K562 (cell line): ENCODE data around the gene NEUROG1. TPM values are rescaled to one million over a fixed set of nuclear protein-coding genes. Genes with fewer than 3 reads are reported as not detected.

Experiments
- ATAC-seq: fragments of 200-7000 bp; cut with Tn5 transposase; 3 replicates; pipeline ENCODE4 v1.9.1; 2020; ENCODE audit warnings: moderate library complexity
- BruUV-seq: library from RNA; stranded (reverse); fragments of 400-500 nt; replicated peaks from 2 replicates; lab custom pipeline; 2021; lab: Mats Ljungman, UMichigan
- CTCF ChIA-PET: fragments of 300-600 bp; formaldehyde crosslinking; extraction: SDS; loops from one replicate; lab custom pipeline; 2021; ENCODE audit warnings: low intra/inter-chr PET ratio; lab: Yijun Ruan, JAX
- POLR2A ChIA-PET: fragments of 300-600, 350-650 bp; sonication (Branson Sonifier 250); formaldehyde crosslinking; extraction: SDS; loops from one replicate; lab custom pipeline; 2021; ENCODE audit warnings: antibody characterized with exemption, inconsistent platforms; lab: Yijun Ruan, JAX
- DNase-seq, 4 experiments: peaks; one replicate each; pipeline versions ENCODE4 v3.0.0 to v3.0.0-alpha.2; 2011 to 2018; ENCODE audit warnings: low spot score in 3 of 4, mixed read lengths in 3 of 4; ENCODE audit errors: extremely low read depth in 1 of 4
- FAIRE-seq: peaks from 2 replicates; lab custom pipeline; 2011; peaks lifted over from hg19 to GRCh38; lab: Jason Lieb, UNC
- H2AFZ ChIP-seq: 2 replicates; pipeline ENCODE4 v1.6.0; 2011; ENCODE audit warnings: low read depth, low read length, control low read depth, inconsistent platforms
- H3K27ac ChIP-seq: fragments of 200-600 bp; 3 replicates; pipeline ENCODE4 v1.8.0; 2011; ENCODE audit warnings: low read depth, mild to moderate bottlenecking, control low read depth, inconsistent platforms, low read length, moderate library complexity, mixed read lengths; ENCODE audit errors: extremely low read depth
- H3K27me3 ChIP-seq, 2 experiments: fragments of 300-600 bp in 1 of 2; 2 replicates in 1 of 2; 3 replicates in 1 of 2; pipeline versions ENCODE4 v1.6.0 to v1.8.0; 2011; ENCODE audit warnings: inconsistent platforms in 2 of 2, low read length in 2 of 2, mild to moderate bottlenecking in 1 of 2, mixed read lengths in 1 of 2, moderate library complexity in 1 of 2; ENCODE audit not compliant: control insufficient read depth in 2 of 2, insufficient read depth in 2 of 2
- H3K36me3 ChIP-seq: fragments of 300-600 bp; 3 replicates; pipeline ENCODE4 v1.8.0; 2011; ENCODE audit warnings: mild to moderate bottlenecking, low read length, inconsistent platforms; ENCODE audit not compliant: control insufficient read depth, insufficient read depth
- H3K4me1 ChIP-seq, 2 experiments: fragments of 200-600 bp in 1 of 2; replicated peaks in 1 of 2; 2 replicates in 1 of 2; 3 replicates in 1 of 2; pipeline versions ENCODE4 v1.5.1 to v1.8.0; 2011; ENCODE audit warnings: inconsistent platforms in 2 of 2, low read length in 2 of 2, mild to moderate bottlenecking in 1 of 2, mixed read lengths in 1 of 2, moderate library complexity in 1 of 2; ENCODE audit not compliant: control insufficient read depth in 2 of 2, insufficient read depth in 2 of 2
- H3K4me2 ChIP-seq: 2 replicates; pipeline ENCODE4 v1.6.1; 2011; ENCODE audit warnings: low read length, control low read depth, inconsistent platforms, mixed read lengths; ENCODE audit not compliant: insufficient read depth
- H3K4me3 ChIP-seq: fragments of 200-600 bp; sonication (generic), shearing (Covaris generic); 2 replicates; pipeline ENCODE4 v1.5.1; 2016; ENCODE audit warnings: control low read depth, inconsistent platforms
- H3K79me2 ChIP-seq: fragments of 200-600 bp; 3 replicates; pipeline ENCODE4 v1.8.0; 2011; ENCODE audit warnings: low read length, inconsistent platforms; ENCODE audit not compliant: control insufficient read depth, insufficient read depth
- H3K9ac ChIP-seq, 2 experiments: 2 replicates each; pipeline versions ENCODE4 v1.6.0 to v1.6.1; 2011; ENCODE audit warnings: low read depth in 2 of 2, low read length in 2 of 2, control low read depth in 1 of 2, inconsistent platforms in 1 of 2, mild to moderate bottlenecking in 1 of 2, mixed read lengths in 1 of 2; ENCODE audit not compliant: insufficient read depth in 1 of 2
- H3K9me1 ChIP-seq: one replicate; pipeline ENCODE4 v1.6.0; 2011; ENCODE audit warnings: inconsistent platforms, mild to moderate bottlenecking, low read length, moderate library complexity; ENCODE audit not compliant: control insufficient read depth, insufficient read depth
- H3K9me3 ChIP-seq: replicated peaks from 2 replicates; pipeline ENCODE4 v1.5.1; 2011; ENCODE audit warnings: low read depth, low read length, inconsistent platforms; ENCODE audit not compliant: control insufficient read depth, insufficient read depth
- H4K20me1 ChIP-seq: replicated peaks from 2 replicates; pipeline ENCODE4 v1.6.1; 2011; ENCODE audit warnings: low read length, inconsistent platforms, mixed read lengths; ENCODE audit not compliant: control insufficient read depth, insufficient read depth
- CBFA2T2 ChIP-seq: fragments of 450-650 bp; conservative IDR thresholded peaks from 2 replicates; pipeline ENCODE4 v1.6.1; 2017; ENCODE audit warnings: mild to moderate bottlenecking
- DIDO1 ChIP-seq: fragments of 450-650 bp; IDR thresholded peaks from 2 replicates; pipeline ENCODE4 v1.6.1; 2016; ENCODE audit warnings: low read depth, missing biosample characterization, missing genetic modification characterization
- ETV1 ChIP-seq: fragments of 450-650 bp; conservative IDR thresholded peaks from 2 replicates; pipeline ENCODE4 v1.6.1; 2016; ENCODE audit warnings: missing genetic modification characterization, control low read depth, low read depth, missing compliant biosample characterization
- KDM2B ChIP-seq: fragments of 250-450 bp; sonication (Bioruptor Pico); IDR thresholded peaks from 2 replicates; pipeline ENCODE4 v1.8.0; 2021; ENCODE audit warnings: mild to moderate bottlenecking, moderate library complexity
- LEF1 ChIP-seq: fragments of 450-650 bp; IDR thresholded peaks from 2 replicates; pipeline ENCODE4 v1.6.1; 2016; ENCODE audit warnings: mild to moderate bottlenecking
- MEF2A ChIP-seq: IDR thresholded peaks from 2 replicates; pipeline ENCODE4 v1.6.1; 2011; ENCODE audit warnings: low read depth, mild to moderate bottlenecking, low read length, moderate library complexity; ENCODE audit not compliant: control insufficient read depth
- MXI1 ChIP-seq: IDR thresholded peaks from 2 replicates; pipeline ENCODE4 v1.6.1; 2011; ENCODE audit warnings: low read depth, mild to moderate bottlenecking, improper control_type of control experiment, low read length
- NFIC ChIP-seq: fragments of 450-650 bp; IDR thresholded peaks from 2 replicates; pipeline ENCODE4 v1.6.1; 2017; ENCODE audit warnings: mild to moderate bottlenecking, inconsistent platforms
- REST ChIP-seq, 2 experiments: fragments of 450-650 bp; formaldehyde crosslinking in 1 of 2; IDR thresholded peaks; 2 replicates each; pipeline versions ENCODE4 v1.4.0 to v1.6.1; 2014 to 2020; ENCODE audit warnings: mild to moderate bottlenecking in 2 of 2, borderline replicate concordance in 1 of 2, low read depth in 1 of 2
- RFX5 ChIP-seq: IDR thresholded peaks from 2 replicates; pipeline ENCODE4 v1.6.1; 2011; ENCODE audit warnings: low read depth, mild to moderate bottlenecking, improper control_type of control experiment, low read length
- XRCC5 ChIP-seq: fragments of 200-400 bp; formaldehyde crosslinking; IDR thresholded peaks from 2 replicates; pipeline ENCODE4 v1.6.1; 2017; ENCODE audit warnings: low read depth, mild to moderate bottlenecking, low read length
- ZNF232 ChIP-seq: sonication (generic); formaldehyde crosslinking; IDR thresholded peaks from 2 replicates; pipeline ENCODE4 v1.8.0; 2022; ENCODE audit warnings: mild to moderate bottlenecking, missing genetic modification reagents
- ZNF280B ChIP-seq: fragments of 250-450 bp; sonication (Bioruptor Pico); IDR thresholded peaks from 2 replicates; pipeline ENCODE4 v1.5.1; 2021; ENCODE audit warnings: mild to moderate bottlenecking
- ZNF696 ChIP-seq: fragments of 250-450 bp; sonication (Bioruptor Pico); conservative IDR thresholded peaks from 2 replicates; pipeline ENCODE4 v1.4.0; 2020; ENCODE audit warnings: mild to moderate bottlenecking, moderate library complexity
- ZNF77 ChIP-seq: fragments of 250-450 bp; sonication (Bioruptor Pico); IDR thresholded peaks from 2 replicates; pipeline ENCODE4 v1.5.0; 2020
- WGBS: fragments of 100-300 bp; shearing (Covaris generic); methylation state at CpG from one replicate; pipeline ENCODE4 v1.1.6; 2016; ENCODE audit warnings: low coverage, mixed read lengths; ENCODE audit not compliant: insufficient coverage; ENCODE audit errors: missing lambda C conversion rate; 5-methylcytosine and 5-hydroxymethylcytosine counted together
- in situ Hi-C: fragments of 300-500 bp; cut with MboI; formaldehyde crosslinking; loops from 4 replicates; pipeline ENCODE4 v1.15.0; 2018; ENCODE audit warnings: inconsistent platforms, mixed read lengths
- intact Hi-C: fragments of 100-400 bp; cut with micrococcal nuclease; formaldehyde crosslinking; loops from 2 replicates; pipeline ENCODE4 v1.14.2; 2022
- polyA plus RNA-seq, 8 experiments: library from polyadenylated mRNA; depleted of rRNA in 4 of 8; stranded (reverse) in 5 of 8; unstranded in 3 of 8; fragments of >200 nt; fragmentation: Nextera tagmentation in 2 of 8; fragmentation: Illumina TruSeq in 1 of 8; extraction: Ambion mirVana in 2 of 8; extraction: Trizol in 1 of 8; gene quantifications; 2 replicates each; pipeline versions ENCODE4 v1.2.1 to v1.2.3, GENCODE V29; 2011 to 2014; ENCODE audit warnings: inconsistent platforms in 1 of 8, missing spikeins in 1 of 8
- total RNA-seq, 7 experiments: library from RNA; depleted of rRNA in 6 of 7; stranded (reverse); fragments of >200 nt in 6 of 7; fragmentation: Illumina TruSeq in 2 of 7; extraction: Trizol in 2 of 7; gene quantifications; 2 replicates each; pipeline versions ENCODE4 v1.2.1 to v1.2.3, GENCODE V29; 2011 to 2021; ENCODE audit warnings: low replicate concordance in 1 of 7

The NEUROG1 gene
- total and polyA plus RNA-seq, 9 of the 15 experiments (the other 6 are each of a cell fraction or from before 2014, with no cell fraction given) = not detected

GRCh38 chr5:135533334-135533733 is 2.4 kb downstream of the NEUROG1 start:
- 24% methylated on average over 3 of the region's 3 CpGs for WGBS
- ChIA-PET POLR2A (no interaction called here), CTCF (no interaction called here)
- DNase-seq (no peak), FAIRE-seq (no peak), ATAC-seq (no peak)
- BruUV-seq = no TSS peak
- no peak overlapping the region for H3K4me2 ChIP-seq
- peaks cover 0 to 3% of the 10 kb centered on the region in 2 experiments; a peak in 1 of 5 replicates for H3K27me3 ChIP-seq
- H3K9me1 ChIP-seq = no peaks in the 10 kb centered on the region
- H3K36me3 ChIP-seq = no peaks in the 10 kb centered on the region
- no peaks in the 10 kb centered on the region for H3K9me3 ChIP-seq
- no peak overlapping the region for H3K9ac ChIP-seq
- H3K27ac ChIP-seq = no peak overlapping the region
- no peaks in the 10 kb centered on the region for H4K20me1 ChIP-seq
- in situ Hi-C loops = no loop called here
- no peaks in the 10 kb centered on the region; a peak in 1 of 5 replicates for H3K4me1 ChIP-seq
- TF ChIP-seq ETV1 (tag) (no peak), ZNF232 (CRISPR knock-in tag) (no peak), ZNF696 (CRISPR knock-in tag) (no peak), XRCC5 (no peak), MXI1 (no peak), DIDO1 (tag) (no peak), CBFA2T2 (no peak), REST (IDR thresholded peaks at IDR 0.05; ENCODE audit: borderline replicate concordance) (no peak), REST (CRISPR knock-in tag; IDR thresholded peaks at IDR 0.05; ENCODE audit: low read depth) (no peak), MEF2A (no peak), LEF1 (no peak), RFX5 (no peak), ZNF280B (CRISPR knock-in tag) (no peak), ZNF77 (CRISPR knock-in tag) (no peak), NFIC (no peak), KDM2B (CRISPR knock-in tag) (no peak)
- H2AFZ ChIP-seq = no peak overlapping the region
- H3K4me3 ChIP-seq = no peak overlapping the region
- intact Hi-C loops = no loop called here
- H3K79me2 ChIP-seq = no peaks in the 10 kb centered on the region
